Vagina (tissue), 2 donors: Measurements from ENCODE around the gene ANO6. TPM values are rescaled to one million over a fixed set of nuclear protein-coding genes. Genes with fewer than 3 reads are reported as not detected.

Experiments used
- DNase-seq, 2 donors: peaks; one replicate each; pipeline ENCODE4 v3.0.0-alpha.2; 2017; ENCODE audit errors: extremely low spot score in 2 of 2
- H3K27ac ChIP-seq: fragments of 200-600 bp; sonication (generic); one replicate; pipeline ENCODE4 v1.5.1; 2019
- H3K27me3 ChIP-seq: fragments of 200-600 bp; sonication (generic); one replicate; pipeline ENCODE4 v1.5.1; 2019
- H3K36me3 ChIP-seq, 2 donors: fragments of 200-600 bp; sonication (generic); one replicate each; pipeline ENCODE4 v1.5.1; 2017 to 2019
- H3K4me1 ChIP-seq: fragments of 200-600 bp; sonication (generic); one replicate; pipeline ENCODE4 v1.5.1; 2019
- H3K4me3 ChIP-seq, 2 donors: fragments of 200-600 bp; sonication (generic); 1 replicate in 1 of 2; 2 replicates in 1 of 2; pipeline ENCODE4 v1.5.1; 2016 to 2019
- H3K9me3 ChIP-seq: fragments of 200-600 bp; sonication (generic); one replicate; pipeline ENCODE4 v1.5.1; 2019
- CTCF ChIP-seq, 3 experiments: fragments of 450-650 bp in 2 of 3; fragments of 200-600 bp in 1 of 3; sonication (generic) in 1 of 3; IDR thresholded peaks; one replicate each; pipeline ENCODE4 v1.5.1; 2017 to 2019; ENCODE audit warnings: antibody characterized with exemption in 3 of 3, mild to moderate bottlenecking in 2 of 3, moderate library complexity in 2 of 3
- POLR2A ChIP-seq, 2 donors: fragments of 450-650 bp; IDR thresholded peaks; one replicate each; pipeline ENCODE4 v1.6.1; 2017; ENCODE audit warnings: antibody characterized with exemption in 2 of 2, mild to moderate bottlenecking in 2 of 2, moderate library complexity in 2 of 2
- POLR2AphosphoS5 ChIP-seq, 2 donors: sonication (generic); formaldehyde crosslinking; IDR thresholded peaks; one replicate each; pipeline ENCODE4 v1.9.0; 2017; ENCODE audit warnings: antibody characterized with exemption in 2 of 2, mild to moderate bottlenecking in 2 of 2, low read depth in 1 of 2; ENCODE audit not compliant: insufficient read depth in 1 of 2
- intact Hi-C: fragments of 100-400 bp; cut with DNase I; formaldehyde crosslinking; loops from one replicate; pipeline ENCODE4 v1.15.1; 2023
- total RNA-seq: library from RNA; depleted of rRNA; stranded (reverse); fragments of >200 nt; gene quantifications from one replicate; pipeline ENCODE4 v1.2.3, GENCODE V29; 2016

Gene ANO6
- total RNA-seq, 1 donor from 2014 or later: 48.4 TPM

- no peaks in the 10 kb centered on the region for H3K27me3 ChIP-seq
- H3K36me3 ChIP-seq: peaks cover 0 to 8% of the 10 kb centered on the region in 2 donors
- no peak overlapping the region for H3K4me3 ChIP-seq
- intact Hi-C loops: no loop called here
- DNase-seq: no peak
- H3K9me3 ChIP-seq: no peaks in the 10 kb centered on the region
- H3K27ac ChIP-seq: no peak overlapping the region
- no peaks in the 10 kb centered on the region for H3K4me1 ChIP-seq
- no peak for TF ChIP-seq CTCF (IDR thresholded peaks at IDR 0.05)
- no peak for TF ChIP-seq POLR2A (IDR thresholded peaks at IDR 0.05)
- TF ChIP-seq POLR2AphosphoS5 (IDR thresholded peaks at IDR 0.05; ENCODE audit: insufficient read depth in 1 of 2, low read depth in 1 of 2): no peak
These were observed 182.7 kb downstream of the ANO6 start for GRCh38 chr12:45398552-45398951.

- H3K9me3 ChIP-seq: no peaks in the 10 kb centered on the region
- peaks cover 0 to 20% of the 10 kb centered on the region in 2 donors for H3K36me3 ChIP-seq
- intact Hi-C loops: no loop called here
- no peak for TF ChIP-seq CTCF (IDR thresholded peaks at IDR 0.05)
- TF ChIP-seq POLR2A (IDR thresholded peaks at IDR 0.05): no peak
- H3K4me1 ChIP-seq: no peaks in the 10 kb centered on the region
- no peak overlapping the region for H3K4me3 ChIP-seq
- DNase-seq: no peak
- no peaks in the 10 kb centered on the region for H3K27me3 ChIP-seq
- no peak overlapping the region for H3K27ac ChIP-seq
These were observed 185.1 kb downstream of the ANO6 start for GRCh38 chr12:45400991-45401390.

DNA sequence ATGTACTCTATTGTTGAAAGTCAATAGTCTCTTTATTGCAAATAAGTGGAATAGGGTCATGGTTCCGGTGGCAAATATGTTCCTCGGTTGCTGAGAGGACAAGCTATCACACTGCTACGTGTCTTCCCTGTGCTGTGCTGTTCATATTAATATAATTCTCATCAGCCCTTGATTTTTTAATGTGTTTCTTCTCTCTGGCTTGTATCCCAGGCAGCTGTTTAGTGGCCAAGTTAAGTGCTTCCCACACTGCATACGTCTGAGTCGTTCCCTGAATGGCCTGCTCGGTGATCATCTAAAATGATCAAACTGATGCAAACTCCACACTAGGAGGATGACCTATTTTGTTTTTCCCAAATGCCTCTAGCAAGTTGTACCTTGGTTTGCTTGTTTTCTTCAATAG lies 186.4 kb downstream of the ANO6 start:
- H3K4me3 ChIP-seq: no peak overlapping the region
- H3K27me3 ChIP-seq: no peaks in the 10 kb centered on the region
- H3K27ac ChIP-seq: no peak overlapping the region
- intact Hi-C loops: no loop called here
- peaks cover 0 to 20% of the 10 kb centered on the region in 2 donors for H3K36me3 ChIP-seq
- no peaks in the 10 kb centered on the region for H3K9me3 ChIP-seq
- DNase-seq: no peak
- H3K4me1 ChIP-seq: no peaks in the 10 kb centered on the region
- TF ChIP-seq POLR2A (IDR thresholded peaks at IDR 0.05) (no peak), CTCF (IDR thresholded peaks at IDR 0.05) (no peak), POLR2AphosphoS5 (IDR thresholded peaks at IDR 0.05; ENCODE audit: insufficient read depth in 1 of 2, low read depth in 1 of 2) (no peak)

GRCh38 chr12:45406988-45407850 lies 191.3 kb downstream of the ANO6 start:
- intact Hi-C loops: no loop called here
- Histone ChIP-seq H3K36me3 (peaks cover 0 to 38% of the 10 kb centered on the region in 2 donors), H3K27me3 (no peaks in the 10 kb centered on the region), H3K4me3 (no peak overlapping the region), H3K27ac (no peak overlapping the region), H3K4me1 (no peaks in the 10 kb centered on the region), H3K9me3 (no peaks in the 10 kb centered on the region)
- TF ChIP-seq POLR2AphosphoS5 (IDR thresholded peaks at IDR 0.05; ENCODE audit: insufficient read depth in 1 of 2, low read depth in 1 of 2) (no peak), CTCF (IDR thresholded peaks at IDR 0.05) (no peak), POLR2A (IDR thresholded peaks at IDR 0.05) (no peak)
- no peak for DNase-seq
